HG02870 (cell line): ENCODE results near the gene PPP2R5A.
"Not testable (repeated sequence)": the region's sequence is repeated elsewhere in the genome, so short reads cannot be mapped to it uniquely, and the experiment has no call there.

Experiments used
- ATAC-seq: cut with Tn5 transposase; IDR thresholded peaks from one replicate; pipeline ENCODE4 v1.9.1; 2021; ENCODE audit warnings: mild to moderate bottlenecking, moderate library complexity; ENCODE audit not compliant: unreplicated experiment

Gene PPP2R5A

DNA sequence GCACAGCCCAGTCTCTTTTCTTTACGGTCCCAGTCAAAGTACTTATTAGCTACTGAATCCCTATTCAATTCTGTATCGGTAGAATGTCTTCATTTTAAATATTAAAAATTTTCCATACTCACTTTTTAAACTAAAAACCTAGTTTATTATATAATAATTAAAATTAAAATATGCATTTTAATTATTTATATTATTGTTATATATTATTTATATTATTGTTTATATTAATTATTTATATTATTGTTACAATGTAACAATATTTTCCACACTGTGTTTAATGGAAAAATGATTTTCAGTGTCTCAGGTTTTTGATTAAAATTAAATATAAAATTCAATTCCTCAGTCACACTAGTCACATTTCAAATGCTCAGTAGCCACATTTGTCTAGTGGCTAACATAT is 18.2 kb upstream of the PPP2R5A start:
- ATAC-seq = no peak

DNA sequence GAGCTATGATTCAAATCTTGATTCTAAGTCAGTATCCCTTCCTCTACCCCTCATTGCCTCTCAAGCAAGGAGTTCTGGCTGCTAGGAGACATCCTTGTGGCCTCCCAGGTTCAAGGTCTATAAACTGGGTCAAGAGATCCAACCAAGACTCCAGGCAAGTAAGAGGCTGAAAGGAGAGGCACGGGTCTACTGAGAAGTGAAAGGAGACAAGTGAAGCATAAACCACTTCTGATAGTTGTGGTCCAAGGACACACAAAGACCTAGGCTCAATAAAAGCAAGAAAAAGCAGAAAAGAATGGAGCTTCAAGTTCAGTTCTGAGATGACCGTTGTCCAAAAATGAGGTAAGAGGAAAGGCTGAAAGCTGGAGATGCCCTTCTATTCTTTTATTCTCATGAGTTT is 17.8 kb upstream of the PPP2R5A start:
- peak; percentile 73 for ATAC-seq

DNA sequence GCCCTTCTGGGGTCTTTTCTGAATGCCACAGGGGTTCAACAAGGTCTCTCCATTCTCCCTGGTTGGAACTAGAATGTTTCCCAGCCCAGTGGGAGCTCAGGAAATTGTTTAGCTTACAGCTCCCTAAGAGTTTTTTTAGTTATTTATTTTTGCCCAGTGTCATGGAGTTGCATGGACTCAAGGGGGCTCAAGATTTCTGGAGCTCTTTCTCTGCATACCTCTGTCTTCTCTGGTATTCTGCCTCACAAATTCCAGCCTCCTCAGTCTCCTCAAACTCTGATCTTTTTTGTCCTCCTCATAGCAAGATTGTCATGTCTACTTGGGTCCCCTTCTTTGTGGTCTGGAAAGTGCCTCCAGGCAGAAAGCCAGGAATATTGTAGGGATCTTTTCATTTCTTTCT is 15.9 kb upstream of the PPP2R5A start:
- no peak for ATAC-seq

DNA sequence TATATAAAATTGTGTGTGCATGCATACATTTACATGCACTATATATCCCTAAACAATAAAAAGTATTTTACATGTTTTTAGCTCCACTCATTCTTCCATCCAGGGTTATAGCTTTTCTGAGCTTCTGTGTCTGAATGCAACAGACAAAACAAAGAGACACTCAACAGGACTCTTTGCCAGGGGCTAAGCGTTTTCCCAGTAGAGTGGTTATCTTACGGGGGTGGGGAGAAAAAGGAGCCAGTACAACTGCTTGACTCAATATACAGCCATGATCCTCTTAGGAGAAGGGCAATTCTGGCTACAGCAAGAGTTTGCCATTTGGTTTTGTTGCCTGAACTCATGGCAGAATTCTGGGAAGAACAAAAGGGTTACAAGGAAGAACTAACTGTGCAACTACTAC is 14.6 kb upstream of the PPP2R5A start:
- ATAC-seq = no peak

DNA sequence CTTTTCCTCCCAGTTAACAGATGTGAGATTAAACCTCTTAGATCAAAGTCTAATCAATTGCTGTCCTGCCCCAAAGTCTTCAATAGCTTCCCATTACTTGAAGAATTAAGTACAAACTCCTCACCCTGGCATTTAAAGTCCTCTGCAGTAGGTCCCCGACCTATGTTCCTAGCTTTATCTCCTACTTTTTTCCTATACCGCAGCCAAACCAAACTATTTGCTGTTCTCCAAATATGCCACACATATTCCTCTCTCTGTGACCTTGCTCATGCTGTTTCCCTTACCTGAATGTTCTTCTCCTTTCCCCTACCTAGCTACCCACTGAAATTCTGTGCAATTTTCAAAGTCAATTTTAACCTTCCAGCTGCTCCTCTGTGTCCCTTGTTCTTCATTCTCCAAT is 14.0 kb upstream of the PPP2R5A start:
- no peak for ATAC-seq

DNA sequence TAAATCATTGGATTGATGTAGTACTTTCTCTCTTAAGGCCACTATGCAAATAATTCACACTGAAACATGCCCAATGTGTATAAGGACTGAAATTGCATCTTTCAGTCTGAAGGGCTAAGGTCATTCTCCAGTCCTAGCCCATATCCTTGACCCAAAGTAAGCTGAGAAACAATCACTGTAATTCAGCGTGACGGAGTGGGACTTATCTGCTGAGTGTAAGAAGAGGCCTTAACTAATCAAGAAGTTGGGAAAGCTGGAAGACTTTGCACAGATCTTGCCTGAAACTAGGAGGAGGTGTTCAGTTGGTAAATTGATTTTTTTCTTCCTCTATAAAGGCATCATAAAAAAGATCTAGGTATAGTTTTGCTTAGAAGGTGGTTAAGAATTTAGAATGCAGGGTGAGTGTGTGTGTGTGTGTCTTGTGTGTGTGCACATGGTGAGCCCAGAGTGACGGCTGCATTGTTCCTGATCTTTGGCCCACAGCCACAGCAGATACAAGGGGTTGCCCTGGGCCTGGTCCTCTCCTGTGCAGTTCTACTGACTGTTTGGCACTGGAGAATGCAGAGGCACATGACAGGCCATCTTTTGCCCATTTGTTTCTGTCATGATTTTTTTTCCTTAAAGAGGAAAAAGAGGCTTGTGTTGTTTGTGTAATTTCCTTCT is 13.3 kb upstream of the PPP2R5A start:
- ATAC-seq = no peak

DNA sequence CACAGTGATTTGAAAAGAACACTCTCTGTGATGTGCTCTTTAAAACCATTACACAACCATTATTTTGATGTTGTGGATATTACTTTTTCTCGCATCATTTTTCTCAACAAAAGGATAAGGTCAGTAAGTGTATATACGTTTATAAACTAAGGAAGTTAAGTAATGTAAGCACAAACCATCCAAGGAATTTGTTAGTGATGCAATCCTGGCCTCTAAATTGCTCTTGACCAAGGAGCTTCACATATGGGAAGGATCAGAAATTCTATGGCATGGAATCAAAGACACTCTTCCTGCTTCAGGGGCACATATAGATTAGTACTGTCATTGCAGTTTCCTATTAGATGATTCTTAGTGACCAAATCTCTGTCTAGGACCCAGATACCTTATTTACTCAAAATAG is 3.6 kb upstream of the PPP2R5A start:
- no peak for ATAC-seq

DNA sequence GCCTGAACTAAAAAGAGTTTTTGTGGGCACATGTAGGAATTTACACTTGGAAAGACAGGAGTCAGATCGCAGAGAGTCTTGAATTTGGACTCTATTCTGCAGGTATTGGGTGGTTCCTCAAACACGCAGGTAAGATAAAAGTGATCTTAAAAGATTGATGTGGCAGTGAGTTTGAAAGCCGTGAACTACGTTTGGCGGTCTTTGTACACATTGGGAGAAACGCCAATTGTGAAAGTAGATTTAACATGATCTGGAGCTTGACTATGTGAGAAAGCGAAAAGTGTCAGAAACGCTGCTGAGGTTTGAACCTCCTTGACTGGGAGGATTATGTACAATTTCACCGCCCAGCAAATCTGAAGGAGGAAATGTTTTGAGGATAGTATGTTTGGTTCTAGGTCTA is 1.5 kb upstream of the PPP2R5A start:
- ATAC-seq = no peak

DNA sequence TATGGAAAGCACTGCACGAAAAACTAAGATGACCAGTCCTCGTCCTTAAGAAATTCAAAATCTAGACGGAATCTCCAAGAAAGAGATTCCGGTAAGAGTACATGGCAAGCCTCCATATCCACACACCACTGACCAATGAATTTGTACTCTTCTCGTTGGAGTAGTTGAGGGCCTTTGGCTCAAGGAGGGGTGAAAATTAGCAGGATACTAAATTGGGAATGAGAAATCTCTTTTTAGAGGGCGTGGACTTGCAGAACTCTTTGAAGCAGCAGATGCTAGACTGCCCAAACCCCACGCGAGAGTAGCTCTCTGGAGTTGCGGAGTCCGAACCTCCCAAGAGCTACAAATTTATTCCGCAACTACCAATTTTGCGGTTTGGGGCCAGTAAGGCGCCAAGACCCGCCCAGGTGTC is 872 bp upstream of the PPP2R5A start:
- no peak for ATAC-seq

DNA sequence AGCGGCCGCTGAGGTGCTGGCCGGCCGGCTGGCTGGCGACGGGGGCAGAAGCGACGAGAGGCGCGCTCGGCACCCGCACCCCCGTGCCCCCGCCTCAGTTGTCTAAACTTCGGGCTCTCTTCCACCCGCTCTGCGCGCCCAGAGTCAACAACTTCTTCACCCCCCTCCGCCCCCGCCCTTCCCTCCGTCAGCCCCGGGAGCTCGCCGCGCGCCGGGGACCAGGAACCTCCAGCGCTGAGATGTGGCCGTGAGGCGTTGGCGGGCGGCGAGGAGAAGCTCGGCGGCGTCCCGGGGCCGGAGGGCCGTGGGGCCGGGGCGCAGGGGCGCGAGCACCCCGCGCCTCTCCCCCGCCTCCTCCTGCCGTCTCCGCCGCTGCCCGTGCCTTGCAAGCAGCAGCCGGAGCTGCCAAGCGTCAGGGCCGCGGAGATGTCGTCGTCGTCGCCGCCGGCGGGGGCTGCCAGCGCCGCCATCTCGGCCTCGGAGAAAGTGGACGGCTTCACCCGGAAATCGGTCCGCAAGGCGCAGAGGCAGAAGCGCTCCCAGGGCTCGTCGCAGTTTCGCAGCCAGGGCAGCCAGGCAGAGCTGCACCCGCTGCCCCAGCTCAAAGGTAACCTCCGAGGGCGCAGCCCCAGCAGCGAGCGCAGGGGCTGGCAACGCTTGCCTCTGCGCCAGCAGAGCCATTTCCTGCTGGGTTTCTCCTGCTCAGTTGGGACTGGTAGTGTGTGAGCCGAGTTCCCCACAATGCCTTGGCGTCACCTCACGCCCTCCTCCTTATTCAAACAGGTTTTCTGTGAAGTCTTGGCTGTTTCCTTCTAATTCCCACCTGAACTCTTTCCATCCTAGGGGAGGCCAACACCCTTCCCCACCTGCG is 710 bp downstream of the PPP2R5A start:
- peak; percentile 7 for ATAC-seq

DNA sequence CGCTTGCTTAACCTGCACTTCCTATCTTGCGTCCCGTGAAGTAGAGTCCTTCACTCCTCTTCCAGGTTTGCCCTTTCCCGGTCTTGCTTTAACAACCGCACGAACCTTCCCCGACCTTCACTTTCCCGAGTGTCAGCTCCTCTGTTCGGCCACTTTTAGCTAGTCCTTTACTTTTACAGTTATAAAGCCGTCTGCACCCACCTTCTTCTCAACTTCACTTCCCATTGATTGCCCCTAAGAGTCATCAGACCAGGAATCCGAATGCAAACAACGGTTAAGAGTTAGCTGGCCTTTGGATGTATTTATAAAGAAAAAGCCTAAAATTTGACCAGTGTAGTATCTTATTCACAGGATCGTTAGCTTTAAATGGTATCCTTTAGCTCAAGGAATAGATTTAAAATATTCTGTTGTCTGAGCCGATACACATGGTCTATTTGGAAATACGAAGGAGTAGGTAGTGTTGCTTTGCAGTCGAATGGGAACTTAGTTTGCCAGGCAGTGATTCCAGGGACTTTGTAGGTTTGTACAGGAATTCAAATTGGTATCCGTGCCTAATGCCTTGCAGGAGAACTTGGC is 1.4 kb downstream of the PPP2R5A start:
- ATAC-seq = no peak

DNA sequence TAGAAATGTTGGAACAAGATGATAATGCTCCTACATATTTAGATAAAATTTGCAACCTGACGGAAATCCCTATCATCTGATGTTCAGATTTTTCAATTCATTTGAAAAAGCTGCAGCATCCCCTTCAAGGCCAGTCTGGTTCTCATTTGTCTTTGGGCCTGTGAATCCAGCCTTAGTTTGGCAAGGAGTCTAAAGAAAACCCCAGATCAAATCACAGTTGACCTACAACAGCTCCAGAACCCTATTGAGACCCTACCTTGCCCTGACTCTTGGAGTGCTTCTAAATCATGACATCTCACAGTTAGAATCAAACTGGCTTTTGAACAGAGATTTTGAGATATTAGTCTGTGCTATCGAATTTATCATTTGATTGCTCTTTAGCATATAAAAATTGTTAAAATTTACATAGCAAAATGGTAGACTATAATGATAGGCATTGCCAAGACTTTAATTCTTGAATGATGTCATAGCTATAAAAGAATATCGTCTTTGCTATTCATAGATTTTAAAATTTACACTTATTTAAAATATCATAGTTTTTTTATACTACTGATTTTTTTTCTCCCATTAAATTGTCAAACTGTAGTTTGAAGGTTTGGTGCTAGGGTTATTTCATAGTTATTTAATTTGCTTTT is 2.2 kb downstream of the PPP2R5A start:
- ATAC-seq = no peak

DNA sequence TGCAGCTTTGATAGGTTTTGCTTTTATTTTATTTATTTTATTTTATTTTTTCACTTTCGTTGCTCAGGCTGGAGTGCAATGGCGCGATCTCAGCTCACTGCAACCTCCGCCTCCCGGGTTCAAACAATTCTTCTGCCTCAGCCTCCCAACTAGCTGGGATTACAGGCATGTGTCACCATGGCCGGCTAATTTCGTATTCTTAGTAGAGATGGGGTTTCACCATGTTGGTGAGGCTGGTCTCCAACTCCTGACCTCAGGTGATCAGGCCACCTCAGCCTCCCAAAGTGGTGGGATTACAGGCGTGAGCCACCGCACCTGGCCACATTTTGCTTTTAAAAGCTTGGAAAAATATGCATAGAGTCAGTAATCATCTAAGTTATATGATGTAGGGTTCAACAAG is 2.8 kb downstream of the PPP2R5A start:
- ATAC-seq = not testable (repeated sequence)

DNA sequence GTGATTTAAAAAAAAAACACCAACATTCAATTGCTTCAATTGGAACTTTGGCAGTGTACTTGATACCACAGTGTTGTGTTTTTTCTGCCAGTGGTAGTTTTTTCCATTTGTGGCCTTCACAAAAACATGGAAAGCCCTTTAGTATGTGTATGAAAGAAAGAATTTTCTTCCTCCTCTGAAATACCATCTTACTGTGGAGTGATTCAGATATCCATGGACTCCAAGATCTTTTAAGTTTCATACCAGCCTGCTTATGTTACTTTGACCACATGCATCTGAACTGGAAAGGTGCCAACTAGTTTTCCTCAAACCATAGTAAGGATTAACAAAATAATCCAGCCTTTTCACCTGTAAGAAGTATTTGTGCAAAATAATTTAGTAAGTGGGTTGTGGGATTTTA is 3.4 kb downstream of the PPP2R5A start:
- no peak for ATAC-seq

DNA sequence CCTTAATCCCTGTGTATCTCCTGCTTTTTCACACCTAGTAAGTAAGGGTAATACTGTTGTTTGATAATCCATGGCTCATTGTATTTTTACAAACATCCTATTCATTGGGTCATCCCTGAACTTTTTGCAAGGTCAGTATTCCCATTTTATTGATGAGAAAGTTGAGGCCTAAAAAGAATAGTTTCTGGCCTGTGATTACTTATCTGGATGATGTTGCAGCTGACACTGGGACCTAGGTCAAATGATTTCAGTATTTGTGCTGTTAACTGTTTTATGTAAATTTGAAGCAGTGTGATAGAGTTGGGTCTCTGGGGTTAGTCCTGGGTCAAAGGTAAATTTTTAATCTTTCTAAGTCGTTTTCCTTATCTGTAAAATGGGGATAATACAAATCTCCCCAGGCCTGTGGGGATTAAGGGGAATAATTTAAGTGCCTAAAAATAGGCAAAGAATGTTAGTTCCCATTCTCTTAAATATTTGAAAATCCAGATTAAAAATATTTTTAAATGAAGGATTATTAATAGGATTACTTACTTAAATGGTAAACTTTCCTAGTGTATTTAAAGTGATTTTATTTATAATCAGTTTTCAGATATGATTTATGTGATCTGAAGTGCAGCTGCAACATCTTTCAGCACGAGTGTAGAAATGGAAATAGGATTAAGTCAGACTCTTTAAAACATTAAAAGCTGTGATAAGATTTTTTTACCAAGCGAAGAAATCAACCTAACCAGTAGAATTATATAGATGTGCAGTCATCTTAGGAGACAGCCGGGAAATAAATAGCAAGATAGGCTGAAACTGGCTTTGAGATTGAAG is 4.3 kb downstream of the PPP2R5A start:
- no peak for ATAC-seq

DNA sequence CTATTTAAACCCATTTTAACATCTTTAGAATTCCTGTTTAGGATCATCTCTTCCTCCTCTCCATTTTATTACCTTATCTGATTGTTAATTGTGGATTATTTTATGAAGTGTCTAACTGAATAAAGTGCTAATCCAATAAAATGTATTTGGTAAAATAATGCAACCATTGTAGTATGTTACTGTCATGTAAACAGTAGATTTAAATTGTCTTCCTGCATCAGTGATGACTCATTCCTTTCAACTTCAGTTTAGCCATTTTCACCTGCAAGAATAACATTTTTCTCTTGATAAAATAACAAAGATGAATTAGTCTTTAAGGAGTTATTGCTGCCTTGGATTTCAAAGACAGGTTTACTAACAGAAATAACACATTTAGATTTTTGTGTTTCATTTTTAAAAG is 5.4 kb downstream of the PPP2R5A start:
- no peak for ATAC-seq

DNA sequence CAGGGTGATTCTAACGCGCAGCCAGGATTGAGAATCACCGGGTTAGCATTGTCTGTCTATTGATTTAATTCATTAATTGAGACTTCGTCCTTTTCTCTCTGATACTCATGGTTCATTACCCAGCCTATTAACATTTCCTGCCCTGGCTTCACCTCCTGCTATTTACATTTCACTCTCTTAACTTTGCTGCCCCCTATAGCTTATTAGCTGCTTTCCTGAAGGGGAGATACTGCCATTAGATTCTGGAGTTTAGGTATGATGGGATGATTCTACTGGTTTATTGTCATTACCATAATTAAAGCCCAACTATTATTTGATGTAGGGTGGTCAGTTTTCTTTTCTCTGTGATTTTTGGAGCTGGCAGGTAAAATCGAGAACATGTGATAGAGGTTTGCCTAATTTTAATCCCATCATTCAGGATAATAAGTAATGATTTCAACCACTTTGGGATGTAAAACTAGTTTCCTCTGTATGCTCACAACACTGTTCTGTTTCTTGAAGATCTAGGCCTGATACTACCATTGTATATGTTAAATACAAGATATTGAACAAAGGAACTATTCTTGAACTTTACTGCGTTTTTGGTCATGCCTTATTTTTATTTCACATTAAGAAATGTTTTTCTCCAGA is 6.4 kb downstream of the PPP2R5A start:
- peak; percentile 57 for ATAC-seq

DNA sequence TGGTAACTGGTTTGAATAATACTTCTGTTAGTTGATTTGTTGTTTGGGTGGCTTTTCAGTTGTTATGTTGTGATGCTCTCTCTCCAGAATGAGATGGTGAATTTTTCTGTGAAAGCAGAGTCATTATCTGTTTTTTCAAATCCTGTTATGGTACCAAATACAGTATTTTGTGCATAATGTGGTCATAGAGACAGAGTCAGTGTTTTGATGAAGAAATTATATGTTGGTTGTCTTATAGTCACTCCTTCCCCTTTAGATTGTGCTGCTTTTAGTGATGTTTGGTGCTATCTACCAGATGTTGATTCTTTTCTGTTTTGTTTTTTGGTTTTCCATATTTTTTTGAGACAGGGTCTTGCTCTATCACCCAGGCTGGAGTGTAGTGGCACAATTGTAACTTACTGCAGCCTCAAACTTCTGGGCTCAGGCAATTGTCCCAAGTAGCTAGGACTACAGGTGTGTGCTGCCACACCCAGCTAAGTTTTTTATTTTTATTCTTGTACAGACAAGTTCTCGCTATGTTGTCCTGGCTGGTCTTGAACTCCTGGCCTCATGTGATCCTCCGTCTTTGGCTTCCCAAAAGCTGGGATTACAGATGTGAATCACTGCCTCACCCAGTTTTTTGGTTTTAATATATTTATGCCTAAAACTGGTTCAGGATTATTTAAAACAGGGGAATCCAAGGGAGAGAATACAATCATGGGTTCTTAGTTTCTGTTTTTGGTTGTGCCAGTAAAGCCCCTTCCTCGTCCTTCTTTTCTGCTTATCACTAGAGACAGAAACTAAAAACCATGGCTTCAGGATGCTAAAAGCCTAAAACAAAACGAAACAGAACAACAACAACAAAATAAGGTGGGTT is 7.3 kb downstream of the PPP2R5A start:
- ATAC-seq = no peak

DNA sequence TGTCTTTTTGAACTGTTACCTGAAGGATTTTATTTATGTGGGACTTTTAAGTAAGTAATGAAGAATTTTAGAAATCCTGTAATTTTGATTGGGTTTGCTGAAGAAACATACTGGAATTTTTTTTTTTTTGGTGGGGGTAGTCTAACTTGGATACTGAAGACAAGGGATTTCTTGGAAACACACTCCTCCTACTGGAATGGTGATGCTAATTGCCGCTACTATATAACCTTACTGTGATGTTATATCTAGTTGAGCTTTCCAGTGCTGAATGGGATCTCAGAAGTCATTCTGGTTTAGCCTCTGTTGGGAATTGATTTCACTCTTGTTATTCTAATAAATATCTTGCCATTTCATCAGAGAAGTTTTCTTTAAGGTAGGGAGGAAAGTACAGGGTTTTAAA is 8.4 kb downstream of the PPP2R5A start:
- ATAC-seq = no peak
